Measurements from ENCODE around the gene PARP12. TPM values are rescaled to one million over a fixed set of nuclear protein-coding genes. Genes with fewer than 3 reads are reported as not detected.

The PARP12 gene
- polyA plus RNA-seq, 1 donor (not counting 4 experiments of a cell fraction or from before 2014, with no cell fraction given): 66.0 TPM

- no peak for FAIRE-seq
Observed at GRCh38 chr7:140054751-140055150, 8.0 kb downstream of the PARP12 start.

GRCh38 chr7:140053812-140054539 is 8.8 kb downstream of the PARP12 start:
- Histone ChIP-seq H3K9me1 (ENCODE audit: control insufficient read depth, extremely low read depth, insufficient read depth, low read length) (peaks cover 3% of the 10 kb centered on the region), H4K20me1 (ENCODE audit: control insufficient read depth, extremely low read depth, insufficient read depth, low read length) (no peaks in the 10 kb centered on the region), H3K9ac (ENCODE audit: control insufficient read depth, extremely low read depth, insufficient read depth, low read length) (no peak overlapping the region), H2AFZ (ENCODE audit: control insufficient read depth, low read length) (no peak overlapping the region), H3K4me3 (ENCODE audit: control insufficient read depth in 2 of 3, extremely low read depth in 1 of 3, insufficient read depth in 2 of 3, low read depth in 1 of 3, low read length in 3 of 3) (no peak overlapping the region), H3K4me1 (ENCODE audit: control insufficient read depth, extremely low read depth, insufficient read depth, low read length) (peaks cover 19% of the 10 kb centered on the region), H3K27me3 (ENCODE audit: control insufficient read depth, extremely low read depth, insufficient read depth, low read length) (no peaks in the 10 kb centered on the region), H3K79me2 (ENCODE audit: control insufficient read depth, insufficient read depth, low read length) (peaks cover 38% of the 10 kb centered on the region), H3K27ac (ENCODE audit: control insufficient read depth, insufficient read depth, low read length) (no peak overlapping the region), H3K4me2 (ENCODE audit: control insufficient read depth, extremely low read depth, insufficient read depth, low read depth, low read length) (no peak overlapping the region), H3K9me3 (ENCODE audit: control insufficient read depth, low read depth, low read length) (no peaks in the 10 kb centered on the region), H3K36me3 (ENCODE audit: control insufficient read depth in 2 of 2, extremely low read depth in 1 of 2, insufficient read depth in 2 of 2, low read length in 2 of 2) (peaks cover 12 to 13% of the 10 kb centered on the region in 2 experiments)
- TF ChIP-seq EZH2 (IDR thresholded peaks at IDR 0.05; ENCODE audit: low read length) (no peak), CTCF (optimal IDR thresholded peaks at IDR 0.05 in 1 of 3, IDR thresholded peaks at IDR 0.05 in 1 of 3, conservative IDR thresholded peaks at IDR 0.05 in 1 of 3; ENCODE audit: extremely low read depth in 1 of 3, insufficient read depth in 2 of 3, low read length in 3 of 3) (no peak)
- FAIRE-seq (no peak), DNase-seq (ENCODE audit: low read depth, low spot score) (no peak)
- dilution Hi-C loops (cut with MboI; ENCODE audit: extremely low pct_ligation_motif_present, low sequenced_read_pairs): no loop called here

More at GRCh38 chr7:140054751-140055150, 8.0 kb downstream of the PARP12 start:
- DNase-seq (ENCODE audit: low read depth, low spot score): no peak
- Histone ChIP-seq H3K4me2 (ENCODE audit: control insufficient read depth, extremely low read depth, insufficient read depth, low read depth, low read length) (no peak overlapping the region), H3K4me3 (ENCODE audit: control insufficient read depth in 2 of 3, extremely low read depth in 1 of 3, insufficient read depth in 2 of 3, low read depth in 1 of 3, low read length in 3 of 3) (no peak overlapping the region), H3K79me2 (ENCODE audit: control insufficient read depth, insufficient read depth, low read length) (peaks cover 34% of the 10 kb centered on the region), H4K20me1 (ENCODE audit: control insufficient read depth, extremely low read depth, insufficient read depth, low read length) (peaks cover 3% of the 10 kb centered on the region), H3K9ac (ENCODE audit: control insufficient read depth, extremely low read depth, insufficient read depth, low read length) (no peak overlapping the region), H3K9me3 (ENCODE audit: control insufficient read depth, low read depth, low read length) (no peaks in the 10 kb centered on the region), H3K36me3 (ENCODE audit: control insufficient read depth in 2 of 2, extremely low read depth in 1 of 2, insufficient read depth in 2 of 2, low read length in 2 of 2) (peaks cover 11 to 12% of the 10 kb centered on the region in 2 experiments), H3K27ac (ENCODE audit: control insufficient read depth, insufficient read depth, low read length) (no peak overlapping the region), H3K4me1 (ENCODE audit: control insufficient read depth, extremely low read depth, insufficient read depth, low read length) (peaks cover 21% of the 10 kb centered on the region), H3K9me1 (ENCODE audit: control insufficient read depth, extremely low read depth, insufficient read depth, low read length) (no peaks in the 10 kb centered on the region), H3K27me3 (ENCODE audit: control insufficient read depth, extremely low read depth, insufficient read depth, low read length) (no peaks in the 10 kb centered on the region), H2AFZ (ENCODE audit: control insufficient read depth, low read length) (no peak overlapping the region)
- dilution Hi-C loops (cut with MboI; ENCODE audit: extremely low pct_ligation_motif_present, low sequenced_read_pairs): no loop called here
- TF ChIP-seq CTCF (optimal IDR thresholded peaks at IDR 0.05 in 1 of 3, IDR thresholded peaks at IDR 0.05 in 1 of 3, conservative IDR thresholded peaks at IDR 0.05 in 1 of 3; ENCODE audit: extremely low read depth in 1 of 3, insufficient read depth in 2 of 3, low read length in 3 of 3) (no peak), EZH2 (IDR thresholded peaks at IDR 0.05; ENCODE audit: low read length) (no peak)

Measured in keratinocyte (primary cell).